ENCODE data around the gene PEX11B.

Gene PEX11B

GRCh38 chr1:145918144-145918991 is at the start of gene PEX11B:
TSS of gene PEX11B (minus strand) at chr1:145918717. CDS start at chr1:145918688, 29 bp downstream.
- DNase-seq = peak; percentile 93

- DNase-seq = no peak
These were observed 48.8 kb upstream of the PEX11B start for GRCh38 chr1:145967288-145967687.

GRCh38 chr1:145965119-145965744 is 46.7 kb upstream of the PEX11B start:
- no peak for DNase-seq

GRCh38 chr1:145964328-145965118 is 46.0 kb upstream of the PEX11B start, which contains the start of the genes ANKRD34A and POLR3GL:
TSS of gene ANKRD34A (minus strand) at chr1:145964575. CDS start at chr1:145961759, 2,816 bp downstream.
TSS of gene POLR3GL (plus strand) at chr1:145964690. CDS start at chr1:145974866, 10,176 bp downstream.
- DNase-seq = peak; percentile 98

- no peak for DNase-seq
These were observed 44.9 kb upstream of the PEX11B start for GRCh38 chr1:145963265-145964019.

- peak; percentile 33 for DNase-seq
These were observed 43.9 kb upstream of the PEX11B start for GRCh38 chr1:145962157-145963102.

- peak; percentile 66 for DNase-seq
These were observed 43.1 kb upstream of the PEX11B start for GRCh38 chr1:145961425-145962156.

- no peak for DNase-seq
These were observed 42.5 kb upstream of the PEX11B start for GRCh38 chr1:145961109-145961424.

GRCh38 chr1:145960468-145961108 is 42.1 kb upstream of the PEX11B start:
- DNase-seq = peak; percentile 58

GRCh38 chr1:145959957-145960467 is 41.5 kb upstream of the PEX11B start:
- DNase-seq = no peak

GRCh38 chr1:145959333-145959732 is 40.8 kb upstream of the PEX11B start:
- no peak for DNase-seq

- DNase-seq = no peak
These were observed 40.2 kb upstream of the PEX11B start for GRCh38 chr1:145958734-145959133.

- DNase-seq = peak; percentile 98
These were observed 39.2 kb upstream of the PEX11B start, which contains the start of gene LIX1L for GRCh38 chr1:145957443-145958319. TSS of gene LIX1L (minus strand) at chr1:145958017. CDS start at chr1:145957927, 90 bp downstream.

- DNase-seq = peak; percentile 23
These were observed 38.4 kb upstream of the PEX11B start for GRCh38 chr1:145956781-145957442.

GRCh38 chr1:145956361-145956760 is 37.8 kb upstream of the PEX11B start:
- DNase-seq = no peak

- no peak for DNase-seq
These were observed 36.9 kb upstream of the PEX11B start for GRCh38 chr1:145955436-145955835.

GRCh38 chr1:145953861-145954260 is 35.3 kb upstream of the PEX11B start:
- no peak for DNase-seq

- no peak for DNase-seq
These were observed 34.4 kb upstream of the PEX11B start for GRCh38 chr1:145952903-145953302.

Data from activated CD4-positive, alpha-beta T cell treated with anti-CD3 and anti-CD28 coated beads, Interleukin-2, Interleukin-6, amounts not matched to agents 100 ng/mL and 50 ng/mL, durations not matched to agents 16 hours and 8 hours (primary cell).